Kidney (tissue), 14 donors: Measurements from ENCODE around the gene GLUD1. TPM values are rescaled to one million over a fixed set of nuclear protein-coding genes. Genes with fewer than 3 reads are reported as not detected.
A peak's percentile ranks its signal among the peaks of the same experiment; 100 is the strongest.

Experiments used
- DNase-seq, 5 donors: peaks; one replicate each; pipeline ENCODE4 v3.0.0-alpha.2; 2013 to 2020
- FAIRE-seq: peaks from 2 replicates; lab custom pipeline; 2012; peaks lifted over from hg19 to GRCh38; lab: Jason Lieb, UNC
- H3K27ac ChIP-seq, 2 donors: one replicate each; pipeline ENCODE4 v1.7.0; 2013; ENCODE audit warnings: low read depth in 2 of 2, low read length in 2 of 2, inconsistent platforms in 1 of 2
- H3K27me3 ChIP-seq: one replicate; pipeline ENCODE4 v1.7.1; 2013; ENCODE audit warnings: low read length, inconsistent platforms; ENCODE audit not compliant: control insufficient read depth, insufficient read depth
- H3K36me3 ChIP-seq, 3 donors: one replicate each; pipeline versions ENCODE4 v1.7.0 to v1.7.1; 2013; ENCODE audit warnings: low read length in 3 of 3, control low read depth in 1 of 3, inconsistent platforms in 1 of 3; ENCODE audit not compliant: insufficient read depth in 3 of 3, control insufficient read depth in 2 of 3
- H3K4me1 ChIP-seq, 3 donors: one replicate each; pipeline versions ENCODE4 v1.7.0 to v1.7.1; 2013; ENCODE audit warnings: low read length in 3 of 3, inconsistent platforms in 1 of 3, low read depth in 1 of 3; ENCODE audit not compliant: control insufficient read depth in 2 of 3, insufficient read depth in 2 of 3
- H3K4me3 ChIP-seq, 3 donors: one replicate each; pipeline versions ENCODE4 v1.7.0 to v1.8.1; 2013; ENCODE audit warnings: low read length in 3 of 3, control low read depth in 1 of 3, inconsistent platforms in 1 of 3
- H3K9ac ChIP-seq, 3 donors: one replicate each; pipeline versions ENCODE4 v1.7.0 to v1.7.1; 2013; ENCODE audit warnings: low read length in 3 of 3, control low read depth in 1 of 3, inconsistent platforms in 1 of 3
- H3K9me3 ChIP-seq, 3 donors: one replicate each; pipeline versions ENCODE4 v1.7.0 to v1.7.1; 2013; ENCODE audit warnings: low read length in 3 of 3, control low read depth in 1 of 3, inconsistent platforms in 1 of 3; ENCODE audit not compliant: control insufficient read depth in 2 of 3, insufficient read depth in 1 of 3
- intact Hi-C: fragments of 100-400 bp; cut with DNase I; formaldehyde crosslinking; loops from one replicate; pipeline ENCODE4 v1.11.1; 2022
- polyA plus RNA-seq: library from polyadenylated mRNA; stranded (reverse); fragments of 350-450 nt; fragmentation: Illumina TruSeq; extraction: RNeasy Lipid Tissue Mini Kit (QIAGEN cat#74804); gene quantifications from one replicate; pipeline ENCODE4 v1.2.3, GENCODE V29; 2014; ENCODE audit warnings: low read depth, low replicate concordance; ENCODE audit not compliant: insufficient read depth
- total RNA-seq: library from RNA; stranded (reverse); fragmentation: NEBNext Ultra II Directional; extraction: Animal tissue kit (Norgen Biotek cat#: 25700); gene quantifications from one replicate; pipeline ENCODE4 v1.2.1, GENCODE V29; 2021
- TF ChIP-seq, protein P1 (sequence below): IDR thresholded peaks from 3 replicates; pipeline ENCODE4 v1.5.1; 2012; ENCODE audit warnings: mild to moderate bottlenecking, moderate library complexity, borderline replicate concordance; ENCODE audit not compliant: insufficient read depth; ENCODE audit errors: extremely low read depth
- donor health status: control.
- donor health status: control.
- donor health status: control.
- donor health status: control.
- donor health status: control.
- donor health status: DM: yes; HTN: yes; CAD: no.
- donor health status: Normal renal cell carcinoma (clear cell type).

Gene GLUD1
- total and polyA plus RNA-seq, 2 donors from 2014 or later = 162 to 346 TPM

DNA sequence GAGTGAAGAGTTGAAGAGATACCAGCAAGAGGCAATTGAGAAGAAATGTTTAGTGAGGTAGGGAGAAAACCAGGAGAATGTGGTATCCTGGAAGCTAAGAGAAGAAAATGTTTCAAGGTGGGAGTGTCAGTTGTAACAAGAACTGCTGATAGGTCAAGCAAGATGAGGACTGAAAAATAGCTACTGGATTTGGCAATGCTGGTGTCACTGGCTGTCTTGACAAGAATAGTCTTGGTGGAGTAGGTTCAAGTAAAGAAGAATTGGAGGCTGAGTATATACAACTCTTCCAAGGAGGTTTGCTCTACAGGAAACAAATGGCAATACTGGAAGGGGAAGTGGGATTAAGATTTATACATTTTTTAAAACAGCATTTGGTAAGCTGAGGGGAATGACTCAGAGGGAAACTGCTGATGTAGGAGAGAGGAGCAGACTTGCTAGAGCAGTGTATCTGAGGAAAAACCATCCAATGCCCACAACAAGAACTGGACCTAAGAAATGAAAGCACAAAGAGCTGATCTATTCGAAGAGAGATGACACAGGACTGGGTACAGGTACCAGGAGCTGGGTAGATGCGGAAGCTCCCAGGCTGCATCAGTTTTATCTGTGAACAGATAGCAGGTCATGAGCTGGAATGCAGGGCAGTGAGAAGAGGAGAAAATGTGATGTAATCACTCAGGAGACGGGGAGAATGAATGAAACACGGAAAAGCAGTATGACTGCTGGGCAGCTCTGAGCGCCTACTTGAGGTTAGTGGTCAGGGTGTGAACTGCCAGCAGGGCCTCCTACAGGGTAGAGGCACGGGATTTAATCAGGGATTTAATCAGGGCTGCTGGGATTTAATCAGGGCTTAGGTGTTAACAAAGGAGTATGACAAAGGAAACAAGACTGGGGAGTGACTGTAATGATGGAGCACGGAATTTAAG lies 40.0 kb downstream of the GLUD1 start:
- Histone ChIP-seq H3K4me1 (no peaks in the 10 kb centered on the region), H3K4me3 (no peak overlapping the region), H3K36me3 (peaks cover 4 to 61% (median 36%) of the 10 kb centered on the region in 3 donors), H3K27me3 (no peaks in the 10 kb centered on the region), H3K27ac (no peak overlapping the region), H3K9me3 (no peaks in the 10 kb centered on the region), H3K9ac (no peak overlapping the region)
- peak in 1 of 5 donors; percentile 9 for DNase-seq
- intact Hi-C loops = no loop called here
- FAIRE-seq = no peak
- TF ChIP-seq, protein P1, sequence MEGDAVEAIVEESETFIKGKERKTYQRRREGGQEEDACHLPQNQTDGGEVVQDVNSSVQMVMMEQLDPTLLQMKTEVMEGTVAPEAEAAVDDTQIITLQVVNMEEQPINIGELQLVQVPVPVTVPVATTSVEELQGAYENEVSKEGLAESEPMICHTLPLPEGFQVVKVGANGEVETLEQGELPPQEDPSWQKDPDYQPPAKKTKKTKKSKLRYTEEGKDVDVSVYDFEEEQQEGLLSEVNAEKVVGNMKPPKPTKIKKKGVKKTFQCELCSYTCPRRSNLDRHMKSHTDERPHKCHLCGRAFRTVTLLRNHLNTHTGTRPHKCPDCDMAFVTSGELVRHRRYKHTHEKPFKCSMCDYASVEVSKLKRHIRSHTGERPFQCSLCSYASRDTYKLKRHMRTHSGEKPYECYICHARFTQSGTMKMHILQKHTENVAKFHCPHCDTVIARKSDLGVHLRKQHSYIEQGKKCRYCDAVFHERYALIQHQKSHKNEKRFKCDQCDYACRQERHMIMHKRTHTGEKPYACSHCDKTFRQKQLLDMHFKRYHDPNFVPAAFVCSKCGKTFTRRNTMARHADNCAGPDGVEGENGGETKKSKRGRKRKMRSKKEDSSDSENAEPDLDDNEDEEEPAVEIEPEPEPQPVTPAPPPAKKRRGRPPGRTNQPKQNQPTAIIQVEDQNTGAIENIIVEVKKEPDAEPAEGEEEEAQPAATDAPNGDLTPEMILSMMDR = no peak

DNA sequence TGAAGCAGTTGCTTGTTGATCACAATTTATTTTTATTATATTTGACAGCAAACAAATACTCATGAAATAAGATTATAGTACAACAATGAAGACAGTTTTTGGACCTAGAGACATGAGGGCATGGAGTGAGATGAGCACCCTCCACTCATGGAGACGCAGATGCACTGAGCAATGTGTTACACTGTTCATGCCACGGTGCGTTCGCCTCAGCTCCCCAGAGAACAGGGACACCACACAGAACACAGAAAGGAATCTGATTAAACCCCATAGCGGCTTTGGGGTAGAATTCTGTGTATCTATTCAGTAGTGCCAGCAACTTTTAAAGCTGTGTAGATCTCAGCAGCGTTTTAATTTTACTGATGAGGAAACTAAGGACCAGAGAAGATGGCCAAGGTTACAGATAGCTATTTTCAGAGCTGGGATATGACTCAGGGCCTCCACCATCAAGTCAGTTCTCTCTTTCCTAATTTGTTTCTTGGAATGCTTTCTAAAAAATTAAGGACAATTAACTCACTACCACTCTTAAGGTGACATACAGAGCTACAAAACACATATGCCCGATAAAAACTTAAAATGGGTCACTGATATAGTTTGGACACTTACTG lies 41.0 kb downstream of the GLUD1 start:
- DNase-seq = no peak

DNA sequence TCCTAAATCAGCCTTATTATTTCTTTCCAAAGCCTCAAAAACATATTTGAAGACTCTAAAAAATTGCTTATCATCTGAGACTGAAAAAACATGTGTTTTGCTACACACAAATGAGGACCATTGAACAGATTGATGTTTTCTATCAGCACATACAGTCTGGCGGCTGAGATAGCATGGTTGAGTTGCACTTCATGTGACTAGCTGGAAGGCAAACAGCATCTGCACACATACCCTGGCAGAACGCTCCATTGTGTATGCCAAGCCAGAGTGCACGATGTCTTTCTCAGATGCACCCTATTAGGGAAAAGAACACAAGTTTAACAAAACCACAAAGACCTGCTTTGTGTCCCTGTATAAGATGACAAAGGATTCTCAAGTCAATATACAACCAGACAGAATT lies 41.5 kb downstream of the GLUD1 start:
- H3K27ac ChIP-seq = no peak overlapping the region
- H3K36me3 ChIP-seq = peaks cover 4 to 58% (median 31%) of the 10 kb centered on the region in 3 donors
- no peaks in the 10 kb centered on the region for H3K9me3 ChIP-seq
- FAIRE-seq (no peak), DNase-seq (no peak)
- intact Hi-C loops = no loop called here
- H3K4me3 ChIP-seq = no peak overlapping the region
- H3K9ac ChIP-seq = no peak overlapping the region
- no peaks in the 10 kb centered on the region for H3K27me3 ChIP-seq
- TF ChIP-seq, protein P1 = no peak
- H3K4me1 ChIP-seq = no peaks in the 10 kb centered on the region

More for the DNA sequence above, 41.0 kb downstream of the GLUD1 start:
- Histone ChIP-seq H3K4me1 (no peaks in the 10 kb centered on the region), H3K27me3 (no peaks in the 10 kb centered on the region), H3K36me3 (peaks cover 4 to 61% (median 34%) of the 10 kb centered on the region in 3 donors), H3K9ac (no peak overlapping the region), H3K9me3 (no peaks in the 10 kb centered on the region), H3K27ac (no peak overlapping the region), H3K4me3 (no peak overlapping the region)
- TF ChIP-seq, protein P1 = no peak
- FAIRE-seq = no peak
- intact Hi-C loops = no loop called here
